ENCODE data around the gene SLC30A1. TPM values are rescaled to one million over a fixed set of nuclear protein-coding genes. Genes with fewer than 3 reads are reported as not detected.

The SLC30A1 gene
- total RNA-seq, 1 experiment from 2014 or later: 6.7 TPM

DNA sequence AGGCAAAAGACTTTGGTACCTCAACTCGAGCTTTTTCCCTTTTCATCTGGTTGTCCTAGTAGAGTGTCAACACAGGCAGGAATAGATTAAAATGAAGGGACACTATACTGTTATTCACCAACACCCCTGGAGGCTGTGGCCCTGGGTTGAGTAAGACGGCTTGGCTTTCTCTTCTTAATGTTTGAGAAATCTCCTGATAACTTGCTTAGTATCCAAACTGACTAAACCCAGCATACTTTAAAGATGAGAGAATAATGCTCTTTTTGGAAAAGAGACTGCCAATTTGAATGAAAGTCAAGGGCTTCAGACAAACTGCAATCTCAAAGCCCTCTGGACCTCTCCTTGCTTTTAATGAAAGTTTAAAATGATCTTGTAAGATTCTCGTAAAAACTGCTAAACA lies 2.6 kb upstream of the SLC30A1 start:
- no peak overlapping the region for H3K4me2 ChIP-seq (ENCODE audit: low read length)
- no peak for ATAC-seq

DNA sequence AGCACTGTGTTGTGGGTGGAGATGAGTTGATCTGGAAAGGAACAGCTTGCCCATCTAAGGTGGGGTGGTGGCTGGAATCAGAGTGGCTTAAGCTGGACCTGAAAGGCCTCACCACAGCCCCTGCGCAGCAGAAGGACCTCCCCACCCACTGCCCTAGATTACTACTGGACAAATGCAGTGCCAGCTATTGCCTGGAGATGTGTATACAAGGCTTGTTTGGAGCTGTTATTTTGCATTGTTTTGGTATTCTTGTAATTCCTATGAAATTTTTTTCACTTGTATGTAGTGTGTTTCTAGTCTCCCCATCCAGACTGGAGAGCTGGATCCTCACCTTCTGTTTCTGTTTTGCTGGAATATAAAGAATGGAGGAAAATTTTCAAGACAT lies 1.3 kb upstream of the SLC30A1 start:
- ChIA-PET CTCF (no interaction called here), POLR2A (ENCODE audit: unreplicated experiment) (no interaction called here)
- no TSS peak for BruUV-seq (replicated peaks)
- Histone ChIP-seq H3K36me3 (ENCODE audit: low read depth, low read length) (peaks cover 5% of the 10 kb centered on the region; the same call in 1 of the 2 replicates), H3K9ac (ENCODE audit: low read length) (no peak overlapping the region), H4K20me1 (ENCODE audit: low read length) (0 out of 2 replicates have a peak, but pooled peaks cover 9% of the 10 kb centered on the region), H3K9me2 (replicated peaks; ENCODE audit: low read length) (no peaks in the 10 kb centered on the region), H3K27me3 (ENCODE audit: low read length) (no peaks in the 10 kb centered on the region), H2AFZ (ENCODE audit: low read length) (peak overlapping the region; percentile 87; the same call in 1 of the 2 replicates), H3K4me1 (ENCODE audit: insufficient read depth, low read length) (peaks cover 25% of the 10 kb centered on the region), H3F3A (ENCODE audit: low read length, unreplicated experiment) (no peaks in the 10 kb centered on the region), H3K9me3 (ENCODE audit: low read length) (no peaks in the 10 kb centered on the region), H3K4me2 (ENCODE audit: low read length) (peak overlapping the region; percentile 85; the same call in 1 of the 2 replicates), H3K4me3 (ENCODE audit: low read length) (peak overlapping the region; percentile 86), H3K79me2 (ENCODE audit: low read length) (peaks cover 32% of the 10 kb centered on the region), H3K27ac (ENCODE audit: low read length) (no peak overlapping the region)
- intact Hi-C loops (cut with micrococcal nuclease): no loop called here
- DNase-seq: no peak
- ATAC-seq: no peak
- no peak for TF ChIP-seq EZH2phosphoT487 (IDR thresholded peaks at IDR 0.05; ENCODE audit: borderline replicate concordance, low read length)
- no peak for TF ChIP-seq EZH2 (IDR thresholded peaks at IDR 0.05; ENCODE audit: low read length, unreplicated experiment)
- TF ChIP-seq, protein P1, sequence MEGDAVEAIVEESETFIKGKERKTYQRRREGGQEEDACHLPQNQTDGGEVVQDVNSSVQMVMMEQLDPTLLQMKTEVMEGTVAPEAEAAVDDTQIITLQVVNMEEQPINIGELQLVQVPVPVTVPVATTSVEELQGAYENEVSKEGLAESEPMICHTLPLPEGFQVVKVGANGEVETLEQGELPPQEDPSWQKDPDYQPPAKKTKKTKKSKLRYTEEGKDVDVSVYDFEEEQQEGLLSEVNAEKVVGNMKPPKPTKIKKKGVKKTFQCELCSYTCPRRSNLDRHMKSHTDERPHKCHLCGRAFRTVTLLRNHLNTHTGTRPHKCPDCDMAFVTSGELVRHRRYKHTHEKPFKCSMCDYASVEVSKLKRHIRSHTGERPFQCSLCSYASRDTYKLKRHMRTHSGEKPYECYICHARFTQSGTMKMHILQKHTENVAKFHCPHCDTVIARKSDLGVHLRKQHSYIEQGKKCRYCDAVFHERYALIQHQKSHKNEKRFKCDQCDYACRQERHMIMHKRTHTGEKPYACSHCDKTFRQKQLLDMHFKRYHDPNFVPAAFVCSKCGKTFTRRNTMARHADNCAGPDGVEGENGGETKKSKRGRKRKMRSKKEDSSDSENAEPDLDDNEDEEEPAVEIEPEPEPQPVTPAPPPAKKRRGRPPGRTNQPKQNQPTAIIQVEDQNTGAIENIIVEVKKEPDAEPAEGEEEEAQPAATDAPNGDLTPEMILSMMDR (conservative IDR thresholded peaks at IDR 0.05; ENCODE audit: low read depth, low read length): no peak

More for the DNA sequence above, 2.6 kb upstream of the SLC30A1 start:
- CTCF ChIA-PET: no interaction called here
- Histone ChIP-seq H3K4me1 (ENCODE audit: insufficient read depth, low read length) (peaks cover 12% of the 10 kb centered on the region), H3K9me2 (replicated peaks; ENCODE audit: low read length) (no peaks in the 10 kb centered on the region), H3K9me3 (ENCODE audit: low read length) (no peaks in the 10 kb centered on the region), H3K9ac (ENCODE audit: low read length) (no peak overlapping the region), H4K20me1 (ENCODE audit: low read length) (0 out of 2 replicates have a peak, but pooled peaks cover 5% of the 10 kb centered on the region), H3K79me2 (ENCODE audit: low read length) (peaks cover 20% of the 10 kb centered on the region), H3K27ac (ENCODE audit: low read length) (no peak overlapping the region), H3F3A (ENCODE audit: low read length, unreplicated experiment) (no peaks in the 10 kb centered on the region), H2AFZ (ENCODE audit: low read length) (no peak overlapping the region), H3K27me3 (ENCODE audit: low read length) (no peaks in the 10 kb centered on the region), H3K36me3 (ENCODE audit: low read depth, low read length) (no peaks in the 10 kb centered on the region), H3K4me3 (ENCODE audit: low read length) (no peak overlapping the region)
- no peak for TF ChIP-seq EZH2phosphoT487 (IDR thresholded peaks at IDR 0.05; ENCODE audit: borderline replicate concordance, low read length)
- TF ChIP-seq, protein P1 (conservative IDR thresholded peaks at IDR 0.05; ENCODE audit: low read depth, low read length): no peak
- no peak for TF ChIP-seq EZH2 (IDR thresholded peaks at IDR 0.05; ENCODE audit: low read length, unreplicated experiment)
- intact Hi-C loops (cut with micrococcal nuclease): no loop called here
- DNase-seq: no peak
- POLR2A ChIA-PET (ENCODE audit: unreplicated experiment): no interaction called here
- BruUV-seq (replicated peaks): no TSS peak

Measured in PC-3 (cell line).